Esophagus (tissue), 2 donors: ENCODE results near the gene EML2. TPM values are rescaled to one million over a fixed set of nuclear protein-coding genes. Genes with fewer than 3 reads are reported as not detected.

Source experiments
- H3K27ac ChIP-seq, 2 donors: one replicate each; pipeline ENCODE4 v1.5.1; 2013; ENCODE audit warnings: low read depth in 2 of 2, mild to moderate bottlenecking in 2 of 2, inconsistent platforms in 1 of 2, low read length in 1 of 2, moderate library complexity in 1 of 2
- H3K27me3 ChIP-seq, 2 donors: one replicate each; pipeline ENCODE4 v1.6.1; 2013; ENCODE audit warnings: low read length in 2 of 2, control low read depth in 1 of 2, mild to moderate bottlenecking in 1 of 2; ENCODE audit not compliant: insufficient read depth in 2 of 2, control insufficient read depth in 1 of 2
- H3K36me3 ChIP-seq, 2 donors: one replicate each; pipeline ENCODE4 v1.6.1; 2013; ENCODE audit warnings: low read length in 1 of 2; ENCODE audit not compliant: control insufficient read depth in 2 of 2, insufficient read depth in 2 of 2
- H3K4me1 ChIP-seq, 2 donors: one replicate each; pipeline ENCODE4 v1.6.1; 2013; ENCODE audit warnings: low read length in 1 of 2; ENCODE audit not compliant: control insufficient read depth in 2 of 2, insufficient read depth in 2 of 2
- H3K4me3 ChIP-seq, 2 donors: one replicate each; pipeline ENCODE4 v1.5.1; 2013; ENCODE audit warnings: low read length in 2 of 2, mild to moderate bottlenecking in 2 of 2, low read depth in 1 of 2, moderate library complexity in 1 of 2
- H3K9me3 ChIP-seq, 2 donors: one replicate each; pipeline ENCODE4 v1.6.1; 2013; ENCODE audit warnings: mild to moderate bottlenecking in 2 of 2, low read depth in 1 of 2, low read length in 1 of 2, moderate library complexity in 1 of 2; ENCODE audit not compliant: control insufficient read depth in 2 of 2, insufficient read depth in 1 of 2
- WGBS, 2 donors: extraction: QIAGEN DNeasy Blood & Tissue Kit; methylation state at CpG; one replicate each; pipeline ENCODE4 v1.1.7; 2013; 5-methylcytosine and 5-hydroxymethylcytosine counted together
- polyA plus RNA-seq, 2 donors: library from polyadenylated mRNA; stranded (reverse); fragments of 200-250 nt; gene quantifications; one replicate each; pipeline ENCODE4 v1.2.3, GENCODE V29; 2013
- donor health status: healthy with polysubstance abuse.
- donor health status: Bipolar disorder and iron deficiency.

Gene EML2
- polyA plus RNA-seq, 2 donors: 55.3 to 56.5 TPM

DNA sequence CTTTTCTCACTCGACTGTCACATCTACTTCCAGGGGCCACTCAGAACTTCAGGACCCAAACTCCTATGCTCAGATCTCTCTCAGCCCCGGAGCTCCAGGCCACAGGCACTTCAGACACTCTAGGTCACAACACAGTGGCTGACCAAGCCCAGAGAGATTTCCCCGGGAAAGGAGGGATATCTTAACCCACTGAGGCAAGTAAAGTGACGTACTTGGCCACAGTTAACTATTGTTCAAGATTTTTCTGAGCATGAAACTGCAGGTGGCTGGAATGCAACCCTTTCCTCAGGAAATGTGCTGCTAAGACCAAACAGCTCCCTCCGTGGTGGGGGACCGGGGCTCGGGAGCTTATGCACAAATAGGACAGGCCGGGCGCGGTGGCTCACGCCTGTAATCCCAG, 78.5 kb downstream of the EML2 start:
- Histone ChIP-seq H3K36me3 (peaks cover 0 to 3% of the 10 kb centered on the region in 2 donors), H3K9me3 (no peaks in the 10 kb centered on the region), H3K27ac (no peak overlapping the region), H3K4me3 (no peak overlapping the region), H3K4me1 (no peaks in the 10 kb centered on the region), H3K27me3 (no peaks in the 10 kb centered on the region)
- WGBS, 2 donors: 88 to 90% methylated on average over 11 of the region's 11 CpGs

DNA sequence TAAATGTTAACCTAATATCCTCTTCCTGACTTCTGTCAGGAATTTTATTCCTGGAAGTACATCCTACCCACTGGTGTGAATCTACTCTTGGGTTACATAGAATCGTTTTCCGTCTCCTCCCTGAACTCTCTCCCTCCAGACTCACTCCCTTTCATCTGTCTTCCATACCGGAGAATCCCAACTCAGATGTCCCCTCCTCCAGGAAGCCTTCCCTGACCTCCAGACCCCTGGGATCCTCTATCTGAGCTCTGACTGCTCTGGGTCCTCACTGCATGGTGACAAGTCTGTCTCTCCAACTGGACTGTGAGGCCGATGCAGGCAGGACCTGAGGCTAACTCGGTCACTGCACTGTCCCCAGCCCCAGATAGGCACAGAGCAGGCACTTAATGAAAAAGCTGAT, 79.2 kb downstream of the EML2 start:
- WGBS, 2 donors: 92% methylated on average over 5 of the region's 5 CpGs

More for the DNA sequence above, 79.2 kb downstream of the EML2 start:
- H3K27me3 ChIP-seq: no peaks in the 10 kb centered on the region
- no peaks in the 10 kb centered on the region for H3K9me3 ChIP-seq
- no peaks in the 10 kb centered on the region for H3K4me1 ChIP-seq
- H3K36me3 ChIP-seq: peaks cover 0 to 3% of the 10 kb centered on the region in 2 donors
- no peak overlapping the region for H3K4me3 ChIP-seq
- no peak overlapping the region for H3K27ac ChIP-seq

Other genes with a start within 250 kb of the EML2 start
- 100 to 1,000 TPM; 163 to 233 TPM for gene PPP1R13L, start 234.3 kb downstream of the EML2 start, polyA plus RNA-seq
- 1 to 10 TPM; 6.3 to 6.8 TPM for gene POLR1G, start 232.8 kb downstream of the EML2 start, polyA plus RNA-seq
- 10 to 100 TPM; 33.3 to 33.4 TPM for gene ERCC1, start 215.5 kb downstream of the EML2 start, polyA plus RNA-seq
- gene FOSB, start 171.4 kb downstream of the EML2 start, polyA plus RNA-seq: 10 to 100 TPM in 1 of 2 donors, 1 to 10 TPM in 1; 1.1 to 13.8 TPM
- 1 to 10 TPM; 2.4 to 5.1 TPM for gene RTN2, start 142.3 kb downstream of the EML2 start, polyA plus RNA-seq
- gene PPM1N, start 141.0 kb downstream of the EML2 start, polyA plus RNA-seq: 1 to 10 TPM; 2.3 to 2.5 TPM
- 10 to 100 TPM; 35.5 to 36.5 TPM for gene VASP, start 131.9 kb downstream of the EML2 start, polyA plus RNA-seq
- 1 to 10 TPM; 4.0 to 4.6 TPM for gene OPA3, start 54.6 kb downstream of the EML2 start, polyA plus RNA-seq
- gene GPR4, start 37.2 kb downstream of the EML2 start, polyA plus RNA-seq: under 1 TPM; 0.83 to 0.85 TPM
- gene GIPR, start 28.8 kb upstream of the EML2 start, polyA plus RNA-seq: 1 to 10 TPM in 1 of 2 donors, under 1 TPM in 1; 0.62 to 2.1 TPM
- 100 to 1,000 TPM; 291 to 376 TPM for gene SNRPD2, start 52.6 kb upstream of the EML2 start, polyA plus RNA-seq
- 1 to 10 TPM; 3.9 to 6.8 TPM for gene QPCTL, start 53.3 kb upstream of the EML2 start, polyA plus RNA-seq
- 10 to 100 TPM; 13.9 TPM for gene FBXO46, start 91.5 kb upstream of the EML2 start, polyA plus RNA-seq
- not detected for gene MEIOSIN, start 94.0 kb upstream of the EML2 start, polyA plus RNA-seq
- 1 to 10 TPM; 8.2 to 9.8 TPM for gene SIX5, start 129.9 kb upstream of the EML2 start, polyA plus RNA-seq
- 100 to 1,000 TPM in 1 of 2 donors, 10 to 100 TPM in 1; 26.0 to 133 TPM for gene DMPK, start 143.1 kb upstream of the EML2 start, polyA plus RNA-seq
- gene DMWD, start 153.4 kb upstream of the EML2 start, polyA plus RNA-seq: 10 to 100 TPM; 12.4 to 34.6 TPM
- under 1 TPM in 1 of 2 donors, not detected in 1; 0.16 TPM for gene RSPH6A, start 175.9 kb upstream of the EML2 start, polyA plus RNA-seq
- gene SYMPK, start 223.8 kb upstream of the EML2 start, polyA plus RNA-seq: 10 to 100 TPM; 31.3 to 76.3 TPM
- under 1 TPM; 0.02 to 0.10 TPM for gene FOXA3, start 224.9 kb upstream of the EML2 start, polyA plus RNA-seq
- 10 to 100 TPM in 1 of 2 donors, 1 to 10 TPM in 1; 9.0 to 10.6 TPM for gene IRF2BP1, start 246.7 kb upstream of the EML2 start, polyA plus RNA-seq